Measurements from ENCODE around the gene TAF7L.

GRCh38 chrX:101241531-101241930 is 49.6 kb downstream of the TAF7L start:
- no peak for TF ChIP-seq CTCF (IDR thresholded peaks at IDR 0.05; ENCODE audit: poor library complexity)
- TF ChIP-seq EZH2 (IDR thresholded peaks at IDR 0.05; ENCODE audit: borderline replicate concordance) = no peak

All from hepatocyte (in vitro differentiated cells).